GM23248 (cell line): ENCODE measurements around the gene KRTAP4-16.

ENCODE experiments used
- EZH2 ChIP-seq: fragments of 200-600 bp; sonication (generic); IDR thresholded peaks from 2 replicates; pipeline ENCODE4 v1.6.1; 2018; ENCODE audit warnings: antibody characterized with exemption, mild to moderate bottlenecking; ENCODE audit not compliant: insufficient read depth, poor library complexity, severe bottlenecking
- EZH2phosphoT487 ChIP-seq: fragments of 200-600 bp; sonication (generic); IDR thresholded peaks from 2 replicates; pipeline ENCODE4 v1.6.1; 2018; ENCODE audit warnings: antibody characterized with exemption, moderate library complexity, mild to moderate bottlenecking, low read depth; ENCODE audit not compliant: insufficient read depth

GRCh38 chr17:41111151-41111885 lies 9.3 kb upstream of the KRTAP4-16 start:
- TF ChIP-seq EZH2phosphoT487 (no peak), EZH2 (no peak)
